GM21360 (cell line): Measurements from ENCODE around the gene IL3.

Experiments used
- ATAC-seq: cut with Tn5 transposase; IDR thresholded peaks from one replicate; pipeline ENCODE4 v1.9.1; 2021; ENCODE audit warnings: mild to moderate bottlenecking, moderate library complexity; ENCODE audit not compliant: unreplicated experiment

The IL3 gene

GRCh38 chr5:132072070-132072469 is 11.6 kb downstream of the IL3 start:
- no peak for ATAC-seq

GRCh38 chr5:132072528-132072927 is 12.1 kb downstream of the IL3 start:
- ATAC-seq, result no peak

- no peak for ATAC-seq
Observed at GRCh38 chr5:132073231-132074013, 13.0 kb downstream of the IL3 start, which contains the start of gene CSF2. CSF2 (plus strand) TSS chr5:132073789; CDS start chr5:132073824, 35 bp downstream.

- ATAC-seq, result no peak
Observed at GRCh38 chr5:132074091-132074771, 13.8 kb downstream of the IL3 start.

DNA sequence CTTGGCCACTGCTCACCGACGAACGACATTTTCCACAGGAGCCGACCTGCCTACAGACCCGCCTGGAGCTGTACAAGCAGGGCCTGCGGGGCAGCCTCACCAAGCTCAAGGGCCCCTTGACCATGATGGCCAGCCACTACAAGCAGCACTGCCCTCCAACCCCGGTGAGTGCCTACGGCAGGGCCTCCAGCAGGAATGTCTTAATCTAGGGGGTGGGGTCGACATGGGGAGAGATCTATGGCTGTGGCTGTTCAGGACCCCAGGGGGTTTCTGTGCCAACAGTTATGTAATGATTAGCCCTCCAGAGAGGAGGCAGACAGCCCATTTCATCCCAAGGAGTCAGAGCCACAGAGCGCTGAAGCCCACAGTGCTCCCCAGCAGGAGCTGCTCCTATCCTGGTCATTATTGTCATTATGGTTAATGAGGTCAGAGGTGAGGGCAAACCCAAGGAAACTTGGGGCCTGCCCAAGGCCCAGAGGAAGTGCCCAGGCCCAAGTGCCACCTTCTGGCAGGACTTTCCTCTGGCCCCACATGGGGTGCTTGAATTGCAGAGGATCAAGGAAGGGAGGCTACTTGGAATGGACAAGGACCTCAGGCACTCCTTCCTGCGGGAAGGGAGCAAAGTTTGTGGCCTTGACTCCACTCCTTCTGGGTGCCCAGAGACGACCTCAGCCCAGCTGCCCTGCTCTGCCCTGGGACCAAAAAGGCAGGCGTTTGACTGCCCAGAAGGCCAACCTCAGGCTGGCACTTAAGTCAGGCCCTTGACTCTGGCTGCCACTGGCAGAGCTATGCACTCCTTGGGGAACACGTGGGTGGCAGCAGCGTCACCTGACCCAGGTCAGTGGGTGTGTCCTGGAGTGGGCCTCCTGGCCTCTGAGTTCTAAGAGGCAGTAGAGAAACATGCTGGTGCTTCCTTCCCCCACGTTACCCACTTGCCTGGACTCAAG is 14.6 kb downstream of the IL3 start:
- no peak for ATAC-seq

DNA sequence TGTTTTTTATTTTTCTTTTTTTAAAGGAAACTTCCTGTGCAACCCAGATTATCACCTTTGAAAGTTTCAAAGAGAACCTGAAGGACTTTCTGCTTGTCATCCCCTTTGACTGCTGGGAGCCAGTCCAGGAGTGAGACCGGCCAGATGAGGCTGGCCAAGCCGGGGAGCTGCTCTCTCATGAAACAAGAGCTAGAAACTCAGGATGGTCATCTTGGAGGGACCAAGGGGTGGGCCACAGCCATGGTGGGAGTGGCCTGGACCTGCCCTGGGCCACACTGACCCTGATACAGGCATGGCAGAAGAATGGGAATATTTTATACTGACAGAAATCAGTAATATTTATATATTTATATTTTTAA is 15.2 kb downstream of the IL3 start:
- ATAC-seq, result no peak

DNA sequence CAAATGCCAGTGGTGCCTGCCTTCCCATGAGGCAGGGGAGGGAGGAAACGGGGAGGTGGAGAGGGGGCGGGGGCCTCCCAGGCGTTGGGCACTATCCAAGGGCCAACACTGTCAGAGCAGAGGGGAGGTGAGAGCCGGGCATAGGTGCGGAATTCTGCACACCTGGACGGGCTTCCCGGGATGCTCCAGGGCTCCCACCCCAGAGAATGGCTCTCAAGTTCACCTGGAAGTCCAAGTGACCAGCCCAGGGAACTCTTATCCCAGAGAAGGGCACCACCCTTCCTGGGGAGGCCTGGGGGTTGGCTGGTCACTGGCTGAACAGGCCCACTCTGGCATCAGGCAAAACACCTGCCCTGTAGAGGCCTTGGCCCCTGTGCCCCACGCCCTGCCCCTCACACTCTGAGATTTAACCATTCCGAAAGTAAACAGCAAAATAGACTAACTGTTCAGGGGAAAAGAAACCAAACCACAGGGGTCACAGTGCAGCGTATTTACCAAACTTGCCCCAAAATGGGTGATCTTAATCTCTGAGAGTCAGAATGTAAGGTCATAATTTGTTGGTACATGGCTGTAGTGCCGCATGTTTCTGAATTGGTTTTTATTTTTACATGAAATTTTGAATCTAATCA is 15.9 kb downstream of the IL3 start:
- ATAC-seq, result no peak

DNA sequence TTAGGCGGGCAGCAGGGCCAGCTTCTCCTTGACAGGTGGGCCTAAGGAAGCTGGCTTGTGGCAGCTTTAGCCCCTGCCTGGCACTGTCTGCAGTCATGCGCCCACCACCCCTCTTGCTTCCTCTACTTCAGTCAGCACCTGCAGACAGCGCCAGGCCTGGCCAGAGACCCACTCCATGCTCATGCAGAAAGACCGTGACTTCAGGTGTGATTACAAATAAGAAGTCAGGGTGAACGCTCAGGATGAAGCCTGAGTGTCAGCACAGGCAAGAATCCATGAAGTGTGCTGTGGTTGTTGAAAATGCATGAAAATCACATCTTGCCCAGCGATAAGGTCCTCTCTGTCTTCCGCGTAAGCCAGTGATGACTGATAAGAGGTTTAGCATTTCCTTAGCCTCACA is 16.5 kb downstream of the IL3 start:
- ATAC-seq, result no peak

- no peak for ATAC-seq
Observed at GRCh38 chr5:132079081-132079480, 18.6 kb downstream of the IL3 start.

- ATAC-seq, result no peak
Observed at GRCh38 chr5:132079619-132080018, 19.2 kb downstream of the IL3 start.

GRCh38 chr5:132080595-132080994 is 20.1 kb downstream of the IL3 start:
- no peak for ATAC-seq

DNA sequence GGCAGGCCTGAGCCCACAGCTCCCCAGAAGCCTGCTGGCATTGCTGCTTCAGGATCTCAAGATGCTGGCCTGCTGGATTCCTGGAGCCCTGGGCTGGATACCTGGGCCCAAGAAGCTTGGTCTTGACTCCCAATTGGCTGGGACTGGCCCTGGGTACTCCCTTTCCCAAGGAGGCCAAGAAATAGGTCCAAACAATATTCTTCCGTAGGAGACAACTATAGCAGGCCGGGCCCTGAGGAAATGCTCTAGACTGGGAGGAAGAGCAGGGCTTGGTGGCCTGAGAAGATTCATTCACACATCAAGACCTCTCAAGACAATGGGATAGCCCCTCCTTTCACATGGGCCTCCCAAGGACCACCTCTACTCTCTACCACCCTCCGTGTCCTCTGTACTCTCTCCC is 21.0 kb downstream of the IL3 start:
- no peak for ATAC-seq

DNA sequence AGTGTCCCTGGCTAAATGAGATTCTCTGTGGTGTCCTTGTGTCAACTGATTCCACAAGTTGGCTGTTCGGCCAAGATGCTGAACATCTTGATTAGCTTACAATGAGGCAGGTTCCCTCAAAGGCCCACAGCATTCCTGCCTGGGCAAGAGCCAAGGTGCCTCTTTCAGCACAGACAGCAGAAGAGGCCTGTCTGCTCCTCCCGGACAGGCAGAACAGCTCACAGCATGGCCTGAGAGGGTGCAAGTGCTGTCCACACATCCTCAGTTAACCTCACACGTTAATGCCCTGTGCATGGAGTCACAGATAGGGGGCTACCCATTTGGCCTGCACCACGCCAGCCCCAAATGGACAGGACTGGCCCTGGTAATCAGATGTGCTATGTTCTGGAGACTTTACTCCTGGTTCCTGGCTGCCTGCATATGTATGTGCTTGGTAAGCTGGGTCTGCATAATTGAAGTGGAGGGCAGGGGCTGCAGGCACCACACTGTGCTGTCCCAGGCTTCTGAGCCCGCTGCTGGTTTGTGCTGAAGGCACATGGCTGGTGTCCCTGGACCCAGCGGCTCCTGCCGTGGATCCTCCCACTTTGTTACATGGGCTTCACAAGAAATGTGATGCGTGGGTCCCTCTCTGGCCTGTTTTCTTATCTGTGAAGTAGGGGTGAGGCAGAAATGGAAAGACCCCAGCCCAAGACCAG is 22.0 kb downstream of the IL3 start:
- ATAC-seq, result no peak

GRCh38 chr5:132083071-132083678 is 22.7 kb downstream of the IL3 start:
- no peak for ATAC-seq

- no peak for ATAC-seq
Observed at GRCh38 chr5:132085686-132086085, 25.2 kb downstream of the IL3 start.

GRCh38 chr5:132086277-132086794 is 25.9 kb downstream of the IL3 start:
- ATAC-seq, result no peak

GRCh38 chr5:132087176-132087575 is 26.7 kb downstream of the IL3 start:
- no peak for ATAC-seq

GRCh38 chr5:132087661-132088060 is 27.2 kb downstream of the IL3 start:
- ATAC-seq, result no peak

DNA sequence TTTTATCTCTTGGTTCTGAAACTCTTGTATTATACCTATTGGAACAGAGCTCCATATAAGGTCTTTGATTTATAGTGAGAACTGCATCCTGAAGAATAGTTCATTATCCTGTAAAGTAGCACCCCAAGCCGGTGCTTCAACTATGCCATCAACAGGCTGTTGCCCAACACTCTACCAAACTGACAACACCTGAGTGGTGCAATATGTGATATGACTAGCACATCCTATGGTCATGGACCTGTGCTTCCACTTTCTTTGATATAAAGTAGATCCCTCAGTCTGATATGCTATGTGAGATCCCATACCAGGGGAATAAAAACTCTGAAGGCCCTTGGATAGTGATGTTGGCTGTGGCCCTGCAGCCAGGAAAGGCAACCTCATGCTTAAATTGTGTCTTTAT is 28.9 kb downstream of the IL3 start:
- ATAC-seq, result no peak

- no peak for ATAC-seq
Observed at GRCh38 chr5:132090107-132090506, 29.7 kb downstream of the IL3 start.
